ENCODE measurements around the gene MAP6D1. TPM values are rescaled to one million over a fixed set of nuclear protein-coding genes. Genes with fewer than 3 reads are reported as not detected.
"Not testable (repeated sequence)": the region's sequence is repeated elsewhere in the genome, so short reads cannot be mapped to it uniquely, and the experiment has no call there.

Gene MAP6D1
- polyA plus RNA-seq, 1 donor from 2014 or later, result not detected

DNA sequence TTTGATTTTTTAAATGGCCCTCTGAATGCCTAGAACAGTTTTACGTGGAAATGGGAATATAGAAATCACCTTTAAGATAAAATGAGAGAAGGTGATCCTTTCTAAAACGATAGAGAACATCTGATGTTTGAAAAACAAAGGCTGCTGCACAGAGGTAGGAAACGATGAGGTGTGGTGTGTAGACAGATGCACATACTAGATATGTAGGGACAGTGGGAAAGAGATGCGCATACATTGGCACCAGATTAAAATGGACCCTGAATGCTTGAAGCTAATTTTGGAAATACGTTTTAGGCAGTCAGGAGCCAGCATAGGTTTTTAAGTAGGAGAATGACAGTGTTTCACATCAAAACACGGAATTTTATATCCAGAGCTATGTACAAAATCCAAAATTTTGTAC lies 29.0 kb downstream of the MAP6D1 start:
- Mint-ChIP-seq H3K4me3 (no peak overlapping the region), H3K9me3 (no peaks in the 10 kb centered on the region), H3K36me3 (peaks cover 20% of the 10 kb centered on the region), H3K27me3 (no peaks in the 10 kb centered on the region), H3K4me1 (no peaks in the 10 kb centered on the region), H3K27ac (no peak overlapping the region)

- Mint-ChIP-seq H3K27ac (no peak overlapping the region), H3K4me3 (no peak overlapping the region), H3K27me3 (no peaks in the 10 kb centered on the region), H3K9me3 (no peaks in the 10 kb centered on the region), H3K4me1 (no peaks in the 10 kb centered on the region), H3K36me3 (peaks cover 22% of the 10 kb centered on the region)
These were observed 30.9 kb downstream of the MAP6D1 start for GRCh38 chr3:183794452-183794851.

GRCh38 chr3:183792976-183793375 lies 32.4 kb downstream of the MAP6D1 start:
- no peak overlapping the region for H3K4me3 Mint-ChIP-seq

GRCh38 chr3:183790700-183791099 lies 34.7 kb downstream of the MAP6D1 start:
- no peaks in the 10 kb centered on the region for H3K9me3 Mint-ChIP-seq
- peaks cover 14% of the 10 kb centered on the region for H3K36me3 Mint-ChIP-seq
- H3K27ac Mint-ChIP-seq, result peak overlapping the region in 1 of 3 donors; percentile 13
- no peak overlapping the region for H3K4me3 Mint-ChIP-seq
- H3K4me1 Mint-ChIP-seq, result no peaks in the 10 kb centered on the region
- no peaks in the 10 kb centered on the region for H3K27me3 Mint-ChIP-seq

More at GRCh38 chr3:183792976-183793375, 32.4 kb downstream of the MAP6D1 start:
- Mint-ChIP-seq H3K36me3 (peaks cover 17% of the 10 kb centered on the region), H3K27ac (no peak overlapping the region), H3K4me1 (no peaks in the 10 kb centered on the region), H3K27me3 (no peaks in the 10 kb centered on the region), H3K9me3 (no peaks in the 10 kb centered on the region)

- Mint-ChIP-seq H3K4me1 (no peaks in the 10 kb centered on the region), H3K27ac (no peak overlapping the region), H3K27me3 (no peaks in the 10 kb centered on the region), H3K9me3 (no peaks in the 10 kb centered on the region), H3K4me3 (no peak overlapping the region), H3K36me3 (peaks cover 14% of the 10 kb centered on the region)
These were observed 35.6 kb downstream of the MAP6D1 start for GRCh38 chr3:183789826-183790225.

DNA sequence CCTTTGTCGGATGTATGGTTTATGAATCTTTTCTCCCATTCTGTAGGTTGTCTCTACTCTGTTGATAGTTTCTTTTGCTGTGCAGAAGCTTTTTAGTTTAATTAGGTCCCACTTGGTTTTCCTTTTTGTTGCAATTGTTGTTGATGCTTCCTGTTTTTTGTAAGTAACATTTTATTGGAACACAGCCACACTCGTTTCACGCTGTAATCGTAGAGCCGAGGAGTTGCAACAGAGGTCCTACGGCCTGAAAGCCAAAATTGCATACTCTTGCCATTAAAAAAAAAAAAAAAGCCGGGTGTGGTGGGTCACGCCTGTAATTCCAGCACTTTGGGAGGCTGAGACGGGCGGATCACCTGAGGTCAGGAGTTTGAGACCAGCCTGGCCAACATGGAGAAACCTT lies 40.9 kb downstream of the MAP6D1 start:
- Mint-ChIP-seq H3K27ac (peak overlapping the region in 1 of 3 donors; percentile 35), H3K4me1 (peaks cover 4 to 15% (median 11%) of the 10 kb centered on the region in 3 donors), H3K36me3 (peaks cover 15% of the 10 kb centered on the region)
- H3K9me3 Mint-ChIP-seq, H3K4me3 Mint-ChIP-seq, H3K27me3 Mint-ChIP-seq: not testable (repeated sequence)

DNA sequence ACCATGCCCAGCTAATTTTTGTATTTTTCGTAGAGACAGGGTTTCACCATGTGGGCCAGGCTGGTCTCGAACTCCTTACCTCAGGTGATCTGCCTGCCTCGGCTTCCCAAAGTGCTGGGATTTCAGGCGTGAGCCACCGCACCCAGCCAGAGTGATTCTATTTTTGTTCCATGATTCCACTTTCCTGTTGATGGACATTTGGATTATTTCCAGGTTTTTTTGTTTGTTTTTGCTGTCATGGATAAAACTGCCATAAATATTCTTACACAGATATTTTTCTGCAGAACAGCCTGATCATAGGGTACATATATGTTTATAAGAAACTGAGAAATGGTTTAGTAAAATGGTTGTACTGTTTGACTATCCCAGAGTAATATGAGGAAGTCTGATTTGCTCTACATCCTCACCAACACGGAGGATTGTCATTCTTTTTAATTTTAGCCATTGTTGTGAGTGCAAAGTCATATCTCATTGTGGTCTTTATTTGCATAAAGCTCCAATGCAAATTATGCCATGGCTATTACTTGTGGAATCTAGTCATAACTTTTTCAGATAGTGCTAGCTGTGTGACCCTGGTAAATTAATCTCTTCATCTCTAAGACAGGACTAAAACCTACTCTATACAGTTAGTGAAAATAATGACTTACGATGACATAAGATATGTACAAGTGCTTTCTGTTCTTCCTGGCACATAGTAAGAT lies 42.7 kb downstream of the MAP6D1 start:
- Mint-ChIP-seq H3K9me3 (no peaks in the 10 kb centered on the region), H3K4me3 (no peak overlapping the region), H3K4me1 (peaks cover 4 to 15% (median 11%) of the 10 kb centered on the region in 3 donors), H3K36me3 (peaks cover 18% of the 10 kb centered on the region), H3K27ac (no peak overlapping the region), H3K27me3 (no peaks in the 10 kb centered on the region)

DNA sequence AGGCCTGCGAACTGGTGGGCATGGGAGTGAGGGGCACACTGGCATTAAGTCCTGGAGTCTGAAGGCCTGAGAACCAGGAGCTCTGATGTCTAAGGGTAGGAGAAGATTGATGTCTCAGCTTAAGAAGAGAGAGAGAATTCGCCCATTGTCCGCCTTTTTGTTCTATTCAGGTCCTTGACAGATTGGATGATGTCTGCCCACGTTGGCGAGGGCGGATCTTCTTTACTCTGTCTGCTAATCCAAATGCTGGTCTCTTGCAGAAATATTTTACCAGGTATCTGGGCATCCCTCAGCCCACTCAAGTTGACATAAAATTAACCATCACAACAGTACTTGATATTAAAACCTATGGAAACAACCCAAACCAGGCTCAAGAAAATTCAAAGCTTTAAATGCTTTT lies 44.1 kb downstream of the MAP6D1 start:
- H3K4me1 Mint-ChIP-seq, result peaks cover 4 to 15% (median 14%) of the 10 kb centered on the region in 3 donors
- no peaks in the 10 kb centered on the region for H3K27me3 Mint-ChIP-seq
- no peaks in the 10 kb centered on the region for H3K9me3 Mint-ChIP-seq
- no peak overlapping the region for H3K27ac Mint-ChIP-seq
- H3K4me3 Mint-ChIP-seq, result peak overlapping the region in 1 of 4 donors; percentile 12
- peaks cover 18% of the 10 kb centered on the region for H3K36me3 Mint-ChIP-seq

DNA sequence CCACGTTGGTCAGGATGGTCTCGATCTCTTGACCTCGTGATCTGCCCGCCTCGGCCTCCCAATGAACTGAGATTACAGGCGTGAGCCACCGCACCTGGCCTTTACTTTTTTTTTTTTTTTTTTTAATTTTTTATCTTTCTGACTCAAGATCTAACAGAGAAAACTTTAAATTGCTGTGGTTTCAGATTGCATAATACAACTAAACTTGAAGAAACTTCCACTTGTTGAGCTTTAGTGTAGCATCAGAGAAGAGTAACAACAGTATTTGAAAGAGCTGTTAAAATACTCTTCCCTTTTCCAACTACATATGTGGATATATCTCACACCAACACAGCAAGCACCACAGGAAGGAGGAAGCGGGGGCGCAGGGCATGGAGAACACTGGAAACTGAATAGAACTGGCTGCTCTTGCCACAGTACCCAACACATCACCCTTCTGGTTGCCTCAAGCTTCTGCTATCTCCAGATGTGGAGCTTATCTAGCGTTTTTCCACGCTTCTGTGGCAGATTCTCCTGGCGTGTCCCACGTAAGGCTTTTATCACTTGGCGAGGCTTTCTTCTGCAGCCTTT lies 45.4 kb downstream of the MAP6D1 start:
- Mint-ChIP-seq H3K9me3 (no peaks in the 10 kb centered on the region), H3K36me3 (peaks cover 18% of the 10 kb centered on the region), H3K4me3 (no peak overlapping the region), H3K4me1 (peaks cover 4 to 15% (median 14%) of the 10 kb centered on the region in 3 donors), H3K27ac (no peak overlapping the region), H3K27me3 (no peaks in the 10 kb centered on the region)

DNA sequence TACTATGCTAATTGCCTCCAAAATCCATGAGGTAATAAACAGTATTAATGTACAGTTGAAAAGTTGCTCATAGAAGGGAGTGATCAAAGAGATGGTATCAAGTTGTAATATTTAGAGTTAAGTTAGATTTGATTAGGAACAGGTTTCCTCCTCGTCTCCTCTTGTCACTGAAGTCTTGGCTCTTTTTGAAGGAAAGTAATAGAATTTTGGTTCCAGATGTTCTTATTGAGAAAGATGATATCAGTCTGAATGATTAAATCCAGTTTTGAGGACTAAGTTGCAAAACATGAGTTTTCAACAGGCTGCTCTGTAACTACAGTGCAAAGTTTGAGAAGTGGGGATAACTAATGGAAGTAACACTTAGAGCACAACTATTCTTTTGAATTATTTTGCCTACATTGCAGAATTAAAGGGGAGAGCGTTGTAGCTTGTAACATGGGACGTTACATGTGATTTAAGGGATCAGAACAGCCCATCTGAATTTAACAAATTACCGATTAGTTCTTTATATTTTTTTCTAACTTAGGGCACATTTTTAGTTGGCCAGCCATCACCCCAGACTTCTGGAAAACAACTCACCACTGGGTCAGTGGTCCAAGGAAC lies 48.3 kb downstream of the MAP6D1 start:
- H3K4me3 Mint-ChIP-seq, result no peak overlapping the region
- peak overlapping the region in 1 of 3 donors; percentile 83 for H3K27ac Mint-ChIP-seq
- H3K9me3 Mint-ChIP-seq, result no peaks in the 10 kb centered on the region
- H3K36me3 Mint-ChIP-seq, result peaks cover 14% of the 10 kb centered on the region
- H3K27me3 Mint-ChIP-seq, result no peaks in the 10 kb centered on the region
- H3K4me1 Mint-ChIP-seq, result peaks cover 0 to 2% (median 0%) of the 10 kb centered on the region in 3 donors

DNA sequence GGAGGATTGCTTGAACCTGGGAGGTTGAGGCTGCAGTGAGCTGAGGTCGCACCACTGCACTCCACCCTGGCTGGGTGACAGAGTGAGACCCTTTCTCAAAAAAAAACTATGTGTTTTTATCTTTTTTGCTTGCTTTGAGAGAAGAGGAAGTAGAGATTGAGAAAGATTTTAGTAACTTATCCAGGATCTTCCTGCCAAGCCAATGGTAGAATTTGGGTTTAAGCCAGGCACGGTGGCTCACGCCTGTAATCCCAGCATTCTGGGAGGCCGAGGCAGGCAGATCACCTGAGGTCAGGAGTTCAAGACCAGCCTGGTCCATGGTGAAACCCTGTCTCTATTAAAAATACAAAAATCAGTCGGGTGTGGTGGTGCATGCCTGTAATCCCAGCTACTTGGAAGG lies 48.9 kb downstream of the MAP6D1 start:
- peaks cover 12% of the 10 kb centered on the region for H3K36me3 Mint-ChIP-seq
- H3K4me3 Mint-ChIP-seq, H3K9me3 Mint-ChIP-seq, H3K4me1 Mint-ChIP-seq, H3K27me3 Mint-ChIP-seq: not testable (repeated sequence)
- peak overlapping the region in 1 of 3 donors; percentile 83 for H3K27ac Mint-ChIP-seq

- Mint-ChIP-seq H3K9me3 (no peaks in the 10 kb centered on the region), H3K4me3 (no peak overlapping the region), H3K27ac (peak overlapping the region in 2 of 3 donors; percentile 46 to 80), H3K4me1 (peaks cover 0 to 2% (median 0%) of the 10 kb centered on the region in 3 donors), H3K36me3 (peaks cover 10% of the 10 kb centered on the region), H3K27me3 (no peaks in the 10 kb centered on the region)
These were observed 49.6 kb downstream of the MAP6D1 start for GRCh38 chr3:183775781-183776180.

GRCh38 chr3:183774631-183775030 lies 50.7 kb downstream of the MAP6D1 start:
- Mint-ChIP-seq H3K27ac (no peak overlapping the region), H3K9me3 (no peaks in the 10 kb centered on the region), H3K27me3 (no peaks in the 10 kb centered on the region), H3K36me3 (peaks cover 9% of the 10 kb centered on the region), H3K4me1 (peaks cover 0 to 2% (median 0%) of the 10 kb centered on the region in 3 donors), H3K4me3 (no peak overlapping the region)

DNA sequence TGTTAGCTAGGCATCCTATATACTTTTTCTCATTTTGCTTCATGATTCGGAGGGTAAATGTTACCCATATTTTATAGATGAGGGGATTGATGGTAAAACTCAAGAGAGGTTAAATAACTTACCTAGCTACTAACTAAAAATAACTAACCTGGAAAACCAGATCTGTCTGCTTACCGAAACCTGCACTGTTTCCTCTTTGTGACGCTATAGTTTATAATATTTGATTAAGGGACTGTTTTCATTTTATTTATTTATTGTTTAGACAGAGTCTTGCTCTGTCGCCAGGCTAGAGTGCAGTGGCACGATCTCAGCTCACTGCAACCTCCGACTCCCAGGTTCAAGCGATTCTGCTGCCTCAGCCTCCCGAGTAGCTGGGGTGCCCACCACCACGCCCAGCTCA lies 55.9 kb downstream of the MAP6D1 start:
- H3K27ac Mint-ChIP-seq, result no peak overlapping the region
- peak overlapping the region in 1 of 4 donors; percentile 39 for H3K4me3 Mint-ChIP-seq
- H3K9me3 Mint-ChIP-seq, result no peaks in the 10 kb centered on the region
- H3K4me1 Mint-ChIP-seq, result peaks cover 4 to 13% (median 13%) of the 10 kb centered on the region in 3 donors
- no peaks in the 10 kb centered on the region for H3K27me3 Mint-ChIP-seq
- peaks cover 3% of the 10 kb centered on the region for H3K36me3 Mint-ChIP-seq

- Mint-ChIP-seq H3K27ac (no peak overlapping the region), H3K36me3 (no peaks in the 10 kb centered on the region), H3K4me3 (no peak overlapping the region), H3K9me3 (no peaks in the 10 kb centered on the region), H3K4me1 (peaks cover 4 to 13% (median 13%) of the 10 kb centered on the region in 3 donors), H3K27me3 (no peaks in the 10 kb centered on the region)
These were observed 57.3 kb downstream of the MAP6D1 start for GRCh38 chr3:183768114-183768513.
